D721Med (cell line): ENCODE measurements around the gene BNC2.

Experiments
- DNase-seq: peaks from one replicate; pipeline ENCODE4 v3.0.0; 2011; ENCODE audit warnings: low spot score; ENCODE audit not compliant: insufficient read length
- FAIRE-seq: peaks from 2 replicates; lab custom pipeline; 2011; peaks lifted over from hg19 to GRCh38; lab: Jason Lieb, UNC
- CTCF ChIP-seq: IDR thresholded peaks from 2 replicates; pipeline ENCODE4 v1.5.1; 2012; ENCODE audit warnings: mild to moderate bottlenecking, control low read depth; ENCODE audit not compliant: insufficient read depth; ENCODE audit errors: missing control alignments

BNC2 gene

GRCh38 chr9:16524078-16524477 is 346.4 kb downstream of the BNC2 start:
- DNase-seq (no peak), FAIRE-seq (no peak)
- TF ChIP-seq CTCF = no peak

- FAIRE-seq (no peak), DNase-seq (no peak)
- no peak for TF ChIP-seq CTCF
These were observed 348.5 kb downstream of the BNC2 start for GRCh38 chr9:16521868-16522411.

- DNase-seq = no peak
- no peak for TF ChIP-seq CTCF
- FAIRE-seq = no peak
These were observed 351.5 kb downstream of the BNC2 start for GRCh38 chr9:16519001-16519400.

- no peak for FAIRE-seq
- no peak for DNase-seq
- no peak for TF ChIP-seq CTCF
These were observed 353.6 kb downstream of the BNC2 start for GRCh38 chr9:16516891-16517290.

- no peak for TF ChIP-seq CTCF
- DNase-seq = no peak
- FAIRE-seq = no peak
These were observed 354.6 kb downstream of the BNC2 start for GRCh38 chr9:16515879-16516301.

GRCh38 chr9:16515207-16515606 is 355.3 kb downstream of the BNC2 start:
- FAIRE-seq (no peak), DNase-seq (no peak)
- no peak for TF ChIP-seq CTCF

- no peak for FAIRE-seq
- no peak for DNase-seq
- TF ChIP-seq CTCF = no peak
These were observed 356.3 kb downstream of the BNC2 start for GRCh38 chr9:16514131-16514530.
